Esophagus muscularis mucosa (tissue), 4 donors: ENCODE results near the gene SH2D3C. TPM values are rescaled to one million over a fixed set of nuclear protein-coding genes. Genes with fewer than 3 reads are reported as not detected.

Experiments used
- DNase-seq: peaks from one replicate; pipeline ENCODE4 v3.0.0-alpha.2; 2017; ENCODE audit errors: extremely low spot score
- H3K27ac ChIP-seq, 4 donors: fragments of 200-600 bp; sonication (generic); replicated peaks in 1 of 4; 1 replicate in 3 of 4; 2 replicates in 1 of 4; pipeline ENCODE4 v1.5.1; 2016 to 2019; ENCODE audit warnings: mild to moderate bottlenecking in 1 of 4
- H3K27me3 ChIP-seq, 4 donors: fragments of 200-600 bp; sonication (generic); one replicate each; pipeline versions ENCODE4 v1.5.1 to v1.6.0; 2016 to 2019
- H3K36me3 ChIP-seq, 4 donors: fragments of 200-600 bp; sonication (generic); one replicate each; pipeline ENCODE4 v1.5.1; 2016 to 2019
- H3K4me1 ChIP-seq, 4 donors: fragments of 200-600 bp; sonication (generic); one replicate each; pipeline ENCODE4 v1.5.1; 2016 to 2019
- H3K4me3 ChIP-seq, 4 donors: fragments of 200-600 bp; sonication (generic); 1 replicate in 2 of 4; 2 replicates in 2 of 4; pipeline ENCODE4 v1.5.1; 2016 to 2019; ENCODE audit warnings: mild to moderate bottlenecking in 4 of 4, moderate library complexity in 1 of 4
- H3K9me3 ChIP-seq, 4 donors: fragments of 200-600 bp; sonication (generic); 1 replicate in 3 of 4; 2 replicates in 1 of 4; pipeline ENCODE4 v1.5.1; 2016 to 2019
- CTCF ChIP-seq, 3 experiments: fragments of 200-600 bp in 2 of 3; fragments of 450-650 bp in 1 of 3; sonication (generic) in 2 of 3; IDR thresholded peaks; one replicate each; pipeline ENCODE4 v1.5.1; 2017 to 2019; ENCODE audit warnings: antibody characterized with exemption in 3 of 3, mild to moderate bottlenecking in 2 of 3, moderate library complexity in 1 of 3
- EP300 ChIP-seq: sonication (generic); formaldehyde crosslinking; IDR thresholded peaks from one replicate; pipeline ENCODE4 v1.6.1; 2017; ENCODE audit warnings: antibody characterized with exemption
- POLR2A ChIP-seq: fragments of 450-650 bp; IDR thresholded peaks from one replicate; pipeline ENCODE4 v1.6.1; 2017; ENCODE audit warnings: antibody characterized with exemption, moderate library complexity, mild to moderate bottlenecking, low read depth
- POLR2AphosphoS5 ChIP-seq, 2 donors: sonication (generic); formaldehyde crosslinking; IDR thresholded peaks; one replicate each; pipeline ENCODE4 v1.6.1; 2017; ENCODE audit warnings: antibody characterized with exemption in 2 of 2
- WGBS: methylation state at CpG from one replicate; pipeline ENCODE4 v1.1.5; 2018; 5-methylcytosine and 5-hydroxymethylcytosine counted together
- intact Hi-C: fragments of 100-400 bp; cut with DNase I; formaldehyde crosslinking; loops from one replicate; pipeline ENCODE4 v1.15.1; 2023
- total RNA-seq, 4 donors: library from RNA; depleted of rRNA; stranded (reverse); fragments of >200 nt; gene quantifications; one replicate each; pipeline versions ENCODE4 v1.1.0 to v1.2.1, GENCODE V29; 2016

SH2D3C gene
- total RNA-seq, 4 donors from 2014 or later: 5.0 to 18.1 (median 14.3) TPM

- WGBS: 89% methylated on average over 4 of the region's 4 CpGs
Measured at GRCh38 chr9:127693697-127694096, 84.8 kb downstream of the SH2D3C start.

GRCh38 chr9:127693143-127693542 lies 85.3 kb downstream of the SH2D3C start:
- Histone ChIP-seq H3K27me3 (no peaks in the 10 kb centered on the region), H3K9me3 (no peaks in the 10 kb centered on the region), H3K4me1 (no peaks in the 10 kb centered on the region), H3K36me3 (peaks cover 13 to 64% (median 39%) of the 10 kb centered on the region in 4 donors), H3K27ac (no peak overlapping the region), H3K4me3 (no peak overlapping the region)
- 88% methylated on average over 7 of the region's 10 CpGs for WGBS
- intact Hi-C loops: no loop called here
- no peak for DNase-seq
- TF ChIP-seq EP300 (no peak), CTCF (IDR thresholded peaks at IDR 0.05) (no peak), POLR2AphosphoS5 (IDR thresholded peaks at IDR 0.05) (no peak), POLR2A (no peak)

More at GRCh38 chr9:127693697-127694096, 84.8 kb downstream of the SH2D3C start:
- peaks cover 13 to 58% (median 35%) of the 10 kb centered on the region in 4 donors for H3K36me3 ChIP-seq
- no peaks in the 10 kb centered on the region for H3K9me3 ChIP-seq
- no peak for DNase-seq
- intact Hi-C loops: no loop called here
- TF ChIP-seq POLR2A (no peak), EP300 (no peak), POLR2AphosphoS5 (IDR thresholded peaks at IDR 0.05) (no peak), CTCF (IDR thresholded peaks at IDR 0.05) (no peak)
- no peaks in the 10 kb centered on the region for H3K27me3 ChIP-seq
- H3K27ac ChIP-seq: no peak overlapping the region
- H3K4me1 ChIP-seq: peaks cover 0 to 1% (median under 1%) of the 10 kb centered on the region in 4 donors
- H3K4me3 ChIP-seq: no peak overlapping the region

GRCh38 chr9:127692071-127692470 lies 86.4 kb downstream of the SH2D3C start:
- intact Hi-C loops: no loop called here

GRCh38 chr9:127690735-127691134 lies 87.7 kb downstream of the SH2D3C start:
- Histone ChIP-seq H3K4me1 (no peaks in the 10 kb centered on the region), H3K9me3 (no peaks in the 10 kb centered on the region), H3K4me3 (no peak overlapping the region), H3K27ac (no peak overlapping the region), H3K27me3 (no peaks in the 10 kb centered on the region), H3K36me3 (peaks cover 13 to 88% (median 53%) of the 10 kb centered on the region in 4 donors)
- intact Hi-C loops: no loop called here
- no peak for DNase-seq
- TF ChIP-seq POLR2A (no peak), CTCF (IDR thresholded peaks at IDR 0.05) (no peak), EP300 (no peak), POLR2AphosphoS5 (IDR thresholded peaks at IDR 0.05) (no peak)
- 94% methylated on average over 10 of the region's 10 CpGs for WGBS

More at GRCh38 chr9:127692071-127692470, 86.4 kb downstream of the SH2D3C start:
- Histone ChIP-seq H3K27ac (no peak overlapping the region), H3K9me3 (no peaks in the 10 kb centered on the region), H3K27me3 (no peaks in the 10 kb centered on the region), H3K4me1 (no peaks in the 10 kb centered on the region), H3K36me3 (peaks cover 13 to 74% (median 47%) of the 10 kb centered on the region in 4 donors), H3K4me3 (no peak overlapping the region)
- TF ChIP-seq EP300 (no peak), CTCF (IDR thresholded peaks at IDR 0.05) (no peak), POLR2A (no peak), POLR2AphosphoS5 (IDR thresholded peaks at IDR 0.05) (no peak)
- WGBS: 88% methylated on average over 20 of the region's 20 CpGs
- no peak for DNase-seq
